Smooth muscle cell (in vitro differentiated cells): ENCODE measurements around the gene NDNF. TPM values are rescaled to one million over a fixed set of nuclear protein-coding genes. Genes with fewer than 3 reads are reported as not detected.

Source experiments
- DNase-seq: peaks from one replicate; lab custom pipeline; 2025; ENCODE audit not compliant: unreplicated experiment; lab: John Stamatoyannopoulos, UW
- H2AFZ ChIP-seq: fragments of 200-600 bp; sonication (generic); 2 replicates; pipeline ENCODE4 v1.6.0; 2016; ENCODE audit warnings: antibody characterized with exemption, low read depth, mild to moderate bottlenecking
- H3F3A ChIP-seq: fragments of 200-600 bp; sonication (generic); 2 replicates; pipeline ENCODE4 v1.6.0; 2017; ENCODE audit warnings: antibody characterized with exemption, low read depth
- H3K27ac ChIP-seq: fragments of 200-600 bp; sonication (generic); 2 replicates; pipeline ENCODE4 v1.5.1; 2016; ENCODE audit warnings: low read depth, mild to moderate bottlenecking
- H3K27me3 ChIP-seq: fragments of 200-600 bp; sonication (generic); 2 replicates; pipeline ENCODE4 v1.6.1; 2016; ENCODE audit warnings: low read depth, mild to moderate bottlenecking
- H3K36me3 ChIP-seq: fragments of 200-600 bp; sonication (generic); 2 replicates; pipeline ENCODE4 v1.5.1; 2016; ENCODE audit warnings: low read depth
- H3K4me1 ChIP-seq: fragments of 200-600 bp; sonication (generic); 2 replicates; pipeline ENCODE4 v1.5.1; 2016; ENCODE audit warnings: low read depth
- H3K4me2 ChIP-seq: fragments of 200-600 bp; sonication (generic); 2 replicates; pipeline ENCODE4 v1.6.0; 2016; ENCODE audit warnings: mild to moderate bottlenecking
- H3K4me3 ChIP-seq: fragments of 200-600 bp; sonication (generic); 2 replicates; pipeline ENCODE4 v1.5.1; 2016; ENCODE audit warnings: mild to moderate bottlenecking
- H3K79me2 ChIP-seq: fragments of 200-600 bp; sonication (generic); 2 replicates; pipeline ENCODE4 v1.6.0; 2016; ENCODE audit warnings: low read depth, mild to moderate bottlenecking
- H3K9ac ChIP-seq: fragments of 200-600 bp; sonication (generic); 2 replicates; pipeline ENCODE4 v1.6.0; 2016; ENCODE audit warnings: low read depth
- H3K9me3 ChIP-seq: fragments of 200-600 bp; sonication (generic); replicated peaks from 2 replicates; pipeline ENCODE4 v1.5.1; 2016; ENCODE audit warnings: low read depth
- H4K20me1 ChIP-seq: fragments of 200-600 bp; sonication (generic); 2 replicates; pipeline ENCODE4 v1.6.0; 2016; ENCODE audit warnings: low read depth
- WGBS: methylation state at CpG from one replicate; pipeline ENCODE4 v1.1.7; 2016; ENCODE audit warnings: low lambda C conversion rate; 5-methylcytosine and 5-hydroxymethylcytosine counted together
- polyA plus RNA-seq: library from polyadenylated mRNA; unstranded; fragments of >200 nt; fragmentation: Nextera tagmentation; extraction: Ambion mirVana; gene quantifications from 2 replicates; pipeline ENCODE4 v1.2.1, GENCODE V29; 2016
- total RNA-seq: library from RNA; depleted of rRNA; stranded (reverse); fragments of >200 nt; gene quantifications from 2 replicates; pipeline ENCODE4 v1.2.3, GENCODE V29; 2014
- TF ChIP-seq, protein P1 (sequence below): fragments of 200-600 bp; sonication (generic); IDR thresholded peaks from 2 replicates; pipeline ENCODE4 v1.5.1; 2017; ENCODE audit warnings: borderline replicate concordance, mild to moderate bottlenecking, antibody characterized with exemption; ENCODE audit not compliant: insufficient read depth, poor library complexity, severe bottlenecking

NDNF gene, protein sequence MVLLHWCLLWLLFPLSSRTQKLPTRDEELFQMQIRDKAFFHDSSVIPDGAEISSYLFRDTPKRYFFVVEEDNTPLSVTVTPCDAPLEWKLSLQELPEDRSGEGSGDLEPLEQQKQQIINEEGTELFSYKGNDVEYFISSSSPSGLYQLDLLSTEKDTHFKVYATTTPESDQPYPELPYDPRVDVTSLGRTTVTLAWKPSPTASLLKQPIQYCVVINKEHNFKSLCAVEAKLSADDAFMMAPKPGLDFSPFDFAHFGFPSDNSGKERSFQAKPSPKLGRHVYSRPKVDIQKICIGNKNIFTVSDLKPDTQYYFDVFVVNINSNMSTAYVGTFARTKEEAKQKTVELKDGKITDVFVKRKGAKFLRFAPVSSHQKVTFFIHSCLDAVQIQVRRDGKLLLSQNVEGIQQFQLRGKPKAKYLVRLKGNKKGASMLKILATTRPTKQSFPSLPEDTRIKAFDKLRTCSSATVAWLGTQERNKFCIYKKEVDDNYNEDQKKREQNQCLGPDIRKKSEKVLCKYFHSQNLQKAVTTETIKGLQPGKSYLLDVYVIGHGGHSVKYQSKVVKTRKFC
- 11.0 and 27.6 TPM in 2 replicates for total RNA-seq
- polyA plus RNA-seq = 6.3 and 8.4 TPM in 2 replicates

DNA sequence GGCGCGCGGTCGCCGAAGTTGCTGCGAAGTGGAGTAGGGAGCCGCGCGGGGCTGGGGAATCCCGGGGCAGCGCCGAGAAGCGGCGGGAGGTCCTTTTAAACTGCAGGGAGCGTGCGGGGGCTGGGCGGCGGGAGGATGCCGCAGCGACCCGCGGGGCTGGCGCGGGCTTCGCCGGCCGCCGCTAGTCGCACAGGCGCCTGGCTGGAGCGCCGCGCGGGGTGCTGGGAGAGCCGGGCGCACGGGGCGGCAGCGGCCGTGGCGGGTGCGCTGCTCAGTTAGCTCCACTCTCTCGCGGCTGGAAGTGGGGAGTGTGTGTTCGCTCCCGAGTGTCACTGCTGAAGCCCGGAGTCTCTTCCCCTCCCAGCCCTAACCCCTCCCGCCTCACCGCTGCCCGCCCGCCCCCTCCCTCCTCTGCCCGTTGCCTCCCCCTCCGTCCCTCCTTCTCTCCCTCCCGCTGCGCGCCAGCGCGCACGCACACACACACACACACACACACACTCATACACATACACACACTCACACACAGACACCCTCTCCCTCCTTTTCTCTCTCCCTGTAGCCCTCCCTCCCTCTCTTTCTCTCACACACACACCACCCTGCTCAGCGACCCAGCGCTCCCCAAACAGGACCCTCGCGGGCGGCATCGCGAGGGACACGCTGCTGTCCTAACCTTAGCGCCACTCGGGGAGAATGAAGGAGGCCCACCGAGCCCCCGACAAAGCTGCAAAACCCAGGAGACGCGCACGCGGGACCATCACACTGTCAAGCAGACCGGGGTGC, at the start of gene NDNF:
TSS of gene NDNF (minus strand) at position 312 of the 780 bp plus-strand sequence. CDS start 26,698 bp downstream, outside the sequence.
- Histone ChIP-seq H3K4me3 (peak within 1 kb of the TSS; percentile 67), H3K36me3 (no peaks in the 10 kb centered on the region), H3K27me3 (peaks cover 91% of the 10 kb centered on the region), H3F3A (no peaks in the 10 kb centered on the region), H3K4me2 (peak within 1 kb of the TSS; percentile 87), H3K9me3 (no peaks in the 10 kb centered on the region), H3K27ac (no peak within 1 kb of the TSS), H3K9ac (no peak within 1 kb of the TSS), H2AFZ (peak within 1 kb of the TSS; percentile 94), H3K4me1 (peaks cover 5% of the 10 kb centered on the region), H4K20me1 (no peaks in the 10 kb centered on the region), H3K79me2 (no peaks in the 10 kb centered on the region)
- DNase-seq = peak; percentile 27
- WGBS = 0% methylated on average over 48 of the region's 76 CpGs
- TF ChIP-seq, protein P1, sequence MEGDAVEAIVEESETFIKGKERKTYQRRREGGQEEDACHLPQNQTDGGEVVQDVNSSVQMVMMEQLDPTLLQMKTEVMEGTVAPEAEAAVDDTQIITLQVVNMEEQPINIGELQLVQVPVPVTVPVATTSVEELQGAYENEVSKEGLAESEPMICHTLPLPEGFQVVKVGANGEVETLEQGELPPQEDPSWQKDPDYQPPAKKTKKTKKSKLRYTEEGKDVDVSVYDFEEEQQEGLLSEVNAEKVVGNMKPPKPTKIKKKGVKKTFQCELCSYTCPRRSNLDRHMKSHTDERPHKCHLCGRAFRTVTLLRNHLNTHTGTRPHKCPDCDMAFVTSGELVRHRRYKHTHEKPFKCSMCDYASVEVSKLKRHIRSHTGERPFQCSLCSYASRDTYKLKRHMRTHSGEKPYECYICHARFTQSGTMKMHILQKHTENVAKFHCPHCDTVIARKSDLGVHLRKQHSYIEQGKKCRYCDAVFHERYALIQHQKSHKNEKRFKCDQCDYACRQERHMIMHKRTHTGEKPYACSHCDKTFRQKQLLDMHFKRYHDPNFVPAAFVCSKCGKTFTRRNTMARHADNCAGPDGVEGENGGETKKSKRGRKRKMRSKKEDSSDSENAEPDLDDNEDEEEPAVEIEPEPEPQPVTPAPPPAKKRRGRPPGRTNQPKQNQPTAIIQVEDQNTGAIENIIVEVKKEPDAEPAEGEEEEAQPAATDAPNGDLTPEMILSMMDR = no peak

DNA sequence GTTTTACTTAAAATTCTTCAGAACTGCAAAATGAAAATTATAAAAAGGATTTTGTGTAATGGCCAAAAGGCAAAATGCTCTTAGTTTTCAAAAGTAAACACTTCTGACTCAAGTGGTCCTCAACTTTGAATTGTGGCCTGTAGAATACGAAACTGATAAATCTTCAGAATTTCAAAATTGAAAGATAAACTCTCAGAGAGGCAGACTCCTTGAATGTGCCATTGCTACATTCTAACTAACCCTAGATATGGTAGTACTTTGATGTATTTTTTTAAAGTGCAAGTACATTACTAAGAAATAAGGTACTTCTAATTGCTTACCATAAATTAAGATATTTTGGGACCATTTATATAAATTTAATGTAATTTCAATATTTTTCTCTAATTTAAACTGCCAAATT, 47.4 kb upstream of the NDNF start:
- Histone ChIP-seq H4K20me1 (no peaks in the 10 kb centered on the region), H3K4me3 (no peak overlapping the region), H2AFZ (no peak overlapping the region), H3K36me3 (no peaks in the 10 kb centered on the region), H3K9me3 (no peaks in the 10 kb centered on the region), H3F3A (no peaks in the 10 kb centered on the region), H3K27me3 (peaks cover 11% of the 10 kb centered on the region), H3K27ac (no peak overlapping the region), H3K9ac (no peak overlapping the region), H3K79me2 (no peaks in the 10 kb centered on the region), H3K4me1 (no peaks in the 10 kb centered on the region), H3K4me2 (no peak overlapping the region)
- TF ChIP-seq, protein P1 = no peak
- no peak for DNase-seq
- WGBS = 93% methylated on average over 1 of the region's 1 CpG

DNA sequence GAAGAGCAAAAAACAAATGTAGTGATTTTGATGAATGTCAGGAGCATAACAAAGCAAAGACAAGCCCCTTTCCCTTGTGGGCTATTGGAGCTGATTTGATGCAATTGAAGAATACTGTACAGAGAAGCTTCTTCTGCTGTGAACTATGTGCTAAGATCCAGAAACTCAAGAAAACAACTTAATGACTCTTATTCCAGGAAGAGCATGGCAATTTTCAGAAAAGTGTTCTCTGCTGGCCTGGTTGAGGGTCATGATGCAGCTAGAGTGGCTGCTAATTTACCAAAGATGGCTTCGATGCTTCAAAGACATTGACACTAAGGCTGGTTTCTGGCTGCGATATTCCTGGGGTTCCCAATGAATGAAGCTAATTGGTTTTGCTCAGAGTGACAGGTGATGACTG, 46.0 kb upstream of the NDNF start:
- DNase-seq = no peak
- WGBS = 80% methylated on average over 2 of the region's 2 CpGs
- no peaks in the 10 kb centered on the region for H3F3A ChIP-seq
- no peak overlapping the region for H3K4me2 ChIP-seq
- no peaks in the 10 kb centered on the region for H3K9me3 ChIP-seq
- H2AFZ ChIP-seq = no peak overlapping the region
- H3K4me3 ChIP-seq = no peak overlapping the region
- no peak overlapping the region for H3K9ac ChIP-seq
- no peaks in the 10 kb centered on the region for H3K4me1 ChIP-seq
- TF ChIP-seq, protein P1 = no peak
- H4K20me1 ChIP-seq = no peaks in the 10 kb centered on the region
- peaks cover 11% of the 10 kb centered on the region for H3K27me3 ChIP-seq
- no peak overlapping the region for H3K27ac ChIP-seq
- no peaks in the 10 kb centered on the region for H3K79me2 ChIP-seq
- H3K36me3 ChIP-seq = no peaks in the 10 kb centered on the region
